Gastroesophageal sphincter (tissue), 3 donors: ENCODE data around the gene IL1RAPL1.

Source experiments
- CTCF ChIP-seq, 4 experiments: fragments of 200-600 bp in 2 of 4; fragments of 450-650 bp in 2 of 4; sonication (generic) in 1 of 4; IDR thresholded peaks; one replicate each; pipeline ENCODE4 v1.5.1; 2017 to 2019; ENCODE audit warnings: antibody characterized with exemption in 4 of 4, mild to moderate bottlenecking in 2 of 4, moderate library complexity in 2 of 4
- EP300 ChIP-seq: sonication (generic); formaldehyde crosslinking; IDR thresholded peaks from one replicate; pipeline ENCODE4 v1.6.1; 2017; ENCODE audit warnings: antibody characterized with exemption, mild to moderate bottlenecking
- POLR2A ChIP-seq, 2 donors: fragments of 450-650 bp; IDR thresholded peaks; one replicate each; pipeline ENCODE4 v1.6.1; 2017; ENCODE audit warnings: antibody characterized with exemption in 2 of 2, mild to moderate bottlenecking in 2 of 2, moderate library complexity in 1 of 2
- POLR2AphosphoS5 ChIP-seq: sonication (generic); formaldehyde crosslinking; IDR thresholded peaks from one replicate; pipeline ENCODE4 v1.6.1; 2017; ENCODE audit warnings: antibody characterized with exemption

- TF ChIP-seq EP300 (no peak), POLR2A (IDR thresholded peaks at IDR 0.05) (no peak), CTCF (IDR thresholded peaks at IDR 0.05) (no peak), POLR2AphosphoS5 (no peak)
Observed at GRCh38 chrX:29965634-29966033, 1378.4 kb downstream of the IL1RAPL1 start.
